ENCODE results near the gene TOR3A.

DNA sequence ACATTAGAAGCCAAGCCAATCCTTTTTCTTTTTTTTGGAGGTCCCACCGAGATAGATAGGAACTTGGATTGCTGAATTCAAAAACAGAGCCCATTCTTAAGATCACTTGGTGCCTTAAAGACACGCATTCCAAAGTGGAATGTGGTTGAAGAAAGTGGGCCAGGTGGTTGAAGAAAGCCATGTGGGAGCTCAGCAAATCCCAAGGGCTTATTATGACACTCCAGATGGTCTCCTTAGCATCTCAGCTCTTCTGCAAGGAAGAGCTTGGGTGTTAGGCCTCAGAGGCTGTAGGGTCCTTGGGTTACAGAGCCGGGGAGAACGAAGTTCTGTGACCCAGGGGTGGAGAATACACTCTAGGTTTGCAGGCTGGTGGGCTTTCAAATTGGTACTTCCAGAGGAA, 13.5 kb downstream of the TOR3A start:
- TF ChIP-seq POLR2AphosphoS5 (IDR thresholded peaks at IDR 0.05; ENCODE audit: low read depth, low read length), result no peak
- TF ChIP-seq FOXM1 (IDR thresholded peaks at IDR 0.05; ENCODE audit: low read depth), result no peak
- TF ChIP-seq, protein P1, sequence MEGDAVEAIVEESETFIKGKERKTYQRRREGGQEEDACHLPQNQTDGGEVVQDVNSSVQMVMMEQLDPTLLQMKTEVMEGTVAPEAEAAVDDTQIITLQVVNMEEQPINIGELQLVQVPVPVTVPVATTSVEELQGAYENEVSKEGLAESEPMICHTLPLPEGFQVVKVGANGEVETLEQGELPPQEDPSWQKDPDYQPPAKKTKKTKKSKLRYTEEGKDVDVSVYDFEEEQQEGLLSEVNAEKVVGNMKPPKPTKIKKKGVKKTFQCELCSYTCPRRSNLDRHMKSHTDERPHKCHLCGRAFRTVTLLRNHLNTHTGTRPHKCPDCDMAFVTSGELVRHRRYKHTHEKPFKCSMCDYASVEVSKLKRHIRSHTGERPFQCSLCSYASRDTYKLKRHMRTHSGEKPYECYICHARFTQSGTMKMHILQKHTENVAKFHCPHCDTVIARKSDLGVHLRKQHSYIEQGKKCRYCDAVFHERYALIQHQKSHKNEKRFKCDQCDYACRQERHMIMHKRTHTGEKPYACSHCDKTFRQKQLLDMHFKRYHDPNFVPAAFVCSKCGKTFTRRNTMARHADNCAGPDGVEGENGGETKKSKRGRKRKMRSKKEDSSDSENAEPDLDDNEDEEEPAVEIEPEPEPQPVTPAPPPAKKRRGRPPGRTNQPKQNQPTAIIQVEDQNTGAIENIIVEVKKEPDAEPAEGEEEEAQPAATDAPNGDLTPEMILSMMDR (IDR thresholded peaks at IDR 0.05), result no peak
- TF ChIP-seq, protein P2, sequence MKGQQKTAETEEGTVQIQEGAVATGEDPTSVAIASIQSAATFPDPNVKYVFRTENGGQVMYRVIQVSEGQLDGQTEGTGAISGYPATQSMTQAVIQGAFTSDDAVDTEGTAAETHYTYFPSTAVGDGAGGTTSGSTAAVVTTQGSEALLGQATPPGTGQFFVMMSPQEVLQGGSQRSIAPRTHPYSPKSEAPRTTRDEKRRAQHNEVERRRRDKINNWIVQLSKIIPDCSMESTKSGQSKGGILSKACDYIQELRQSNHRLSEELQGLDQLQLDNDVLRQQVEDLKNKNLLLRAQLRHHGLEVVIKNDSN (IDR thresholded peaks at IDR 0.05; ENCODE audit: borderline replicate concordance, low read depth), result no peak
- no peak for TF ChIP-seq MXI1 (IDR thresholded peaks at IDR 0.05; ENCODE audit: low read depth, low read length)
- TF ChIP-seq SIN3A (IDR thresholded peaks at IDR 0.05; ENCODE audit: borderline replicate concordance, low read depth, low read length), result no peak
- no peak for TF ChIP-seq REST (IDR thresholded peaks at IDR 0.05; ENCODE audit: low read depth, low read length)
- no peak for TF ChIP-seq ELF1 (IDR thresholded peaks at IDR 0.05)
- no peak for TF ChIP-seq EZH2phosphoT487 (IDR thresholded peaks at IDR 0.05; ENCODE audit: borderline replicate concordance, low read depth)
- no peak for TF ChIP-seq PBX3 (IDR thresholded peaks at IDR 0.05)
- no peak for TF ChIP-seq MAX (IDR thresholded peaks at IDR 0.05; ENCODE audit: low read depth)
- no peak for TF ChIP-seq RFX5 (IDR thresholded peaks at IDR 0.05; ENCODE audit: low read length)
- TF ChIP-seq GATA2 (CRISPR knock-in tag; IDR thresholded peaks at IDR 0.05), result no peak
